IPS DF 6.9 (cell line): ENCODE results near the gene PUM1.

ENCODE experiments used
- DNase-seq: peaks from one replicate; pipeline ENCODE4 v3.0.0-alpha.2; 2013; ENCODE audit warnings: low read depth, low spot score
- H3K27ac ChIP-seq: one replicate; pipeline ENCODE4 v1.5.1; 2013; ENCODE audit warnings: low read length, control low read depth
- H3K27me3 ChIP-seq: 2 replicates; pipeline ENCODE4 v1.6.1; 2013; ENCODE audit warnings: mild to moderate bottlenecking, low read length; ENCODE audit not compliant: control insufficient read depth, insufficient read depth
- H3K36me3 ChIP-seq: 2 replicates; pipeline ENCODE4 v1.6.1; 2013; ENCODE audit warnings: low read length; ENCODE audit not compliant: control insufficient read depth, insufficient read depth
- H3K4me1 ChIP-seq: 2 replicates; pipeline ENCODE4 v1.6.1; 2013; ENCODE audit warnings: low read length; ENCODE audit not compliant: control insufficient read depth, insufficient read depth
- H3K4me3 ChIP-seq: 2 replicates; pipeline ENCODE4 v1.5.1; 2013; ENCODE audit warnings: mild to moderate bottlenecking, low read length
- H3K9me3 ChIP-seq: 2 replicates; pipeline ENCODE4 v1.6.1; 2013; ENCODE audit warnings: low read length, inconsistent platforms; ENCODE audit not compliant: control insufficient read depth, insufficient read depth
- WGBS: extraction: QIAGEN DNeasy Blood & Tissue Kit; methylation state at CpG from one replicate; pipeline ENCODE4 v1.1.7; 2013; ENCODE audit warnings: mixed read lengths, missing lambda C conversion rate; ENCODE audit not compliant: insufficient read length, insufficient coverage; 5-methylcytosine and 5-hydroxymethylcytosine counted together

Gene PUM1

DNA sequence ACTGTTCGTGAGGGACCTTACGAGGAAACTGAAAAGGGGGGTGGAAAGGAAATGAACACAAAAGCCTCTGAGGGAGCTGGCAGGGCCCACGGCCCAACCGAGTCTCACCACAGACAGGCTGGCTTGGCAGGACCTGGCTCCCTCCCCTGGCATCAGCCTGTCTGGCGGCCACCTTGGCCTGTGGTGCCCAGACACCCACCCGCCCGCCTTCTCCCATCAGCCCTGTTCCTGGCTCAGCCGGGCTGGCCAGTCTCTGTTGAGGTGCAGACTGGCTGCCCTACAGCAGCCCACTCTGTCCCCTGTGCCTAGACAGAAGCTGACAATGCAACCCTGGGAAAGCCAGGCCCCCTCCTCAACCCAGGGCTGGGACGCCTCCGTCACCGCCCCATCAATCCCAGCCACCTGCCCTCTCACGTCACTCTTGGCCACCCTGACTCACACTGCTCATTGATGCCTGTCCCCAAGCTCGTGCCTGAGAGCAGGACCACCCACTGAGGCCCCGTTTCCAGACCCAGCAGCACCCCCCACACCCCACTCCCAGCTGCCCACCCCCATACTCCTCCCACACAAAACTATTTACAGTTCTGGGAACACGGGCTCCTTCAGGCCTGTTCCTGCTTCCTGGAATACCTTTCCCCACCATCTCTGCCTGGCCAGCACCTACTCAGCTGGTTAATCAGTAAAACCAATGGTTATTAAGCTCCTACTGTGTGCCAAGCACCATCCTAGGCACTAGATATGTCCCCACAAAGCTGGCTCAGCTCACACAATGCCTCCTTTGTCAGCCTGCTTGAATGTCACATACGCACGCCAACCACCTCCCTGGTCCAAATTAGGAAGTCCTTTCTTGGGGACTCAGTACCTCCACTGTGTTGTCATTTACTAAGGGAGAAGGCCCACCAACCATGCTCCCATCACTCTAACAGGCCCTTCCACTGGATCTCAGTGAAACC is 179.7 kb downstream of the PUM1 start:
- Histone ChIP-seq H3K4me3 (no peak overlapping the region), H3K4me1 (peaks cover 10% of the 10 kb centered on the region; the same call in 1 of the 2 replicates), H3K36me3 (no peaks in the 10 kb centered on the region), H3K27me3 (no peaks in the 10 kb centered on the region), H3K9me3 (no peaks in the 10 kb centered on the region), H3K27ac (no peak overlapping the region)
- no peak for DNase-seq
- WGBS, result no CpG with 5 or more reads among the region's 17 CpGs

DNA sequence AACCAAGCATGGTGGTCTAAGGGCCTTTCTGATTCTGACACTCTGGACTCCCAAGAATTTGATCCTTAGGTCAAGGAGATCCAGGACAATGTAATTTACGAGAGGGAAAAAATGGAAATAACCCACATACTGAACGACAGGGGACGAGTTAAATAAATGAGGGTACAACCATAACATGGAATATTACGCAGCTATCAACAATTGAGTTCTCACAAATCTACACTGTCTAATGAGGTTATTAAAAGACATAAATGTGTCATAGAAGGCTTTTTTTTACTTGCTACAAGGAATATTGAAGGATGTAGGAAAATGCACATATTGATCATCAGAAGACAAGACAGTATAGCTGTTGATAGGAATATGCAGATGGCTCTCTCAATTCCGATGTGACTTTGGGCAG is 180.8 kb downstream of the PUM1 start:
- H3K27ac ChIP-seq, result no peak overlapping the region
- peaks cover 14% of the 10 kb centered on the region; the same call in 1 of the 2 replicates for H3K4me1 ChIP-seq
- H3K27me3 ChIP-seq, result no peaks in the 10 kb centered on the region
- no CpG with 5 or more reads among the region's 5 CpGs for WGBS
- no peak for DNase-seq
- no peaks in the 10 kb centered on the region for H3K9me3 ChIP-seq
- no peak overlapping the region for H3K4me3 ChIP-seq
- no peaks in the 10 kb centered on the region for H3K36me3 ChIP-seq

DNA sequence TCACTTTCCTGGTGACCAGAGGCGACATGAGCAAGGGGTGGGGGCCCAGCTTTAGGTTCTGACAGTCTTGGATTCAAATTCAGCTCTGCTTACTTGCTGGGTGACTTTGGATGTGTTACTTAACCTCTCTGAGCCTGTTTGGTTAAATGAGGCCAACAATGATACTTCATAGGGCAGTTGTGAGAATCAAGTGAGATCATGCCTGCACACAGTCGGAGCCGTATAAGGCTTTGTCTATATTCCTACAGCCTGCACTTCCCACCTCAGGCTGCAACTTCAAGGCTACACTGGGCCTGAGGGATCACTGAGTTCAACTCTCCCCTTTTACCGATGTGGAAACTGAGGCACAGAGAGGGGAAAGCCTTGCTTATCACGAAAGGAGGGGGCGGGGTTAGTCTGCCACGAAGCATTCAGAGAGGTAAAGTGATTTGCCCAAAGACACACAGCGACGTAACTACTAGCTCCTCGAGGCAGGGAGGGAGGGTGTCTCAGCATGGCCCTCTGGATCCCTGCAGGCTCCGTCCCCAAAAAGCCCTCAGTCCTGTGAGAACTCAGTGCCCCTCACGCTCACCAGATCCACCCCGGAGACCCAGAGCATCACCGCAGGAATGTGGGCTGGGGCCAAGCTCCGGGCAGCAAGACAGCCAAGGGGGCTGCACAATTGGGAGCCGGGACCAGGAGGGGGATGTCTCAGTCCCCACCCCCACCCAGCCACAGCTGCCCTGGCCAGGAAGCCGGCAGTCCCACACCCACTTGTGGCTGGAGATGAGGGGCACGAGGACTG is 181.9 kb downstream of the PUM1 start:
- H3K36me3 ChIP-seq, result no peaks in the 10 kb centered on the region
- no peaks in the 10 kb centered on the region for H3K9me3 ChIP-seq
- H3K4me1 ChIP-seq, result peaks cover 14% of the 10 kb centered on the region; the same call in 1 of the 2 replicates
- H3K4me3 ChIP-seq, result no peak overlapping the region
- H3K27ac ChIP-seq, result no peak overlapping the region
- no CpG with 5 or more reads among the region's 18 CpGs for WGBS
- no peak for DNase-seq
- no peaks in the 10 kb centered on the region for H3K27me3 ChIP-seq

DNA sequence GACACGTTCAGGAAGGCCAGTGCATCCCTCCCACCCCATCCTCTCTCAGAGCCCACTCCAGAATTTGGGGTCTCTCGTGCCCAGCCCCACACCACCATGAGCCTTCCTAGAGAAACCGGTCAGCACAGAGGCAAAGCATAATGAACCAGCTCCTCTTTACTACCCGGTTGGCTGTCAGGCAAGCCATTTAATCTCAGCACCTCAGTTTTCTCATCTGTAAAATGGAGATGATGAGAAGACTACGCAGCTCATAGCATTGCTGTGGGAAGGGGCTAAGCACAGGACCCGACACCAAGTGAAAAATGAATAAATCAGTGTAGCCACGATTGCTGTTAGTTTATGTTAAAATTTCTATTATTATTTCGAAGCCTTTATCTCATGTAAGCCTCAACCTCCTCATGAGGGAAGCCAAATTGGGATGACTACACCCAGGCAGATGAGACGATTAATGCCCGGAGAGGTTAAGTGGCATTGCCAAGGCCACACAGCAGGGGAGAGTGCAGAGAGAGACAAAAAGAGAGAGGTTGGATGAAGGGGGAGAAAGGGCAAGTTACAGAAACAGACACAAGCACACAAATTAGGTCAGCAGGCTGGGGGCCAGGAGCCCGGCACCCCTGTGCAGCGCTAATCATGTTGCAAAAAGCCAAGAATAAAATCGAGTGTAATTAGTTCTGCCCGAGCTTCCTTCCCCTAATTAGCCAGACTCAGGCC is 182.7 kb downstream of the PUM1 start:
- Histone ChIP-seq H3K4me1 (peaks cover 11% of the 10 kb centered on the region; the same call in 1 of the 2 replicates), H3K4me3 (no peak overlapping the region), H3K27ac (no peak overlapping the region), H3K36me3 (no peaks in the 10 kb centered on the region), H3K27me3 (no peaks in the 10 kb centered on the region), H3K9me3 (no peaks in the 10 kb centered on the region)
- WGBS, result no CpG with 5 or more reads among the region's 14 CpGs
- no peak for DNase-seq
